Measurements from ENCODE around the gene ENDOG. TPM values are rescaled to one million over a fixed set of nuclear protein-coding genes. Genes with fewer than 3 reads are reported as not detected.

The ENDOG gene
- polyA plus RNA-seq, 1 donor from 2014 or later: 61.5 TPM

GRCh38 chr9:128862401-128862851 lies 44.1 kb downstream of the ENDOG start:
- Histone ChIP-seq H3K36me3 (ENCODE audit: insufficient read depth, low read length) (no peaks in the 10 kb centered on the region), H2AFZ (ENCODE audit: low read depth, low read length) (no peak overlapping the region), H3K9me3 (ENCODE audit: low read length) (no peaks in the 10 kb centered on the region), H3K9me2 (ENCODE audit: insufficient read depth, low read length) (no peaks in the 10 kb centered on the region), H3K79me2 (replicated peaks; ENCODE audit: insufficient read depth, low read length) (no peaks in the 10 kb centered on the region), H3K27ac (ENCODE audit: low read length) (no peak overlapping the region), H3K9ac (ENCODE audit: low read length) (no peak overlapping the region), H3K27me3 (ENCODE audit: insufficient read depth, low read depth, low read length) (no peaks in the 10 kb centered on the region), H3K4me3 (ENCODE audit: low read length) (no peak overlapping the region), H3F3A (ENCODE audit: insufficient read depth, low read length, poor library complexity, severe bottlenecking) (no peaks in the 10 kb centered on the region), H4K20me1 (ENCODE audit: insufficient read depth) (no peaks in the 10 kb centered on the region), H3K4me2 (ENCODE audit: low read length) (no peak overlapping the region)
- no peak for TF ChIP-seq REST (IDR thresholded peaks at IDR 0.05; ENCODE audit: borderline replicate concordance)
- TF ChIP-seq SMC3 (conservative IDR thresholded peaks at IDR 0.05; ENCODE audit: poor library complexity): no peak
- no peak for TF ChIP-seq EZH2 (IDR thresholded peaks at IDR 0.05; ENCODE audit: borderline replicate concordance, insufficient read depth, low read length, poor library complexity, severe bottlenecking)
- no peak for TF ChIP-seq EP300 (conservative IDR thresholded peaks at IDR 0.05; ENCODE audit: poor library complexity, severe bottlenecking)
- TF ChIP-seq TAF1 (IDR thresholded peaks at IDR 0.05; ENCODE audit: low read depth): no peak

GRCh38 chr9:128863647-128864046 lies 45.3 kb downstream of the ENDOG start:
- Histone ChIP-seq H4K20me1 (ENCODE audit: insufficient read depth) (no peaks in the 10 kb centered on the region), H3K9ac (ENCODE audit: low read length) (no peak overlapping the region), H3F3A (ENCODE audit: insufficient read depth, low read length, poor library complexity, severe bottlenecking) (no peaks in the 10 kb centered on the region), H3K9me3 (ENCODE audit: low read length) (no peaks in the 10 kb centered on the region), H3K27ac (ENCODE audit: low read length) (no peak overlapping the region), H3K36me3 (ENCODE audit: insufficient read depth, low read length) (no peaks in the 10 kb centered on the region), H3K79me2 (replicated peaks; ENCODE audit: insufficient read depth, low read length) (no peaks in the 10 kb centered on the region), H3K9me2 (ENCODE audit: insufficient read depth, low read length) (no peaks in the 10 kb centered on the region), H2AFZ (ENCODE audit: low read depth, low read length) (no peak overlapping the region), H3K27me3 (ENCODE audit: insufficient read depth, low read depth, low read length) (no peaks in the 10 kb centered on the region), H3K4me2 (ENCODE audit: low read length) (no peak overlapping the region), H3K4me3 (ENCODE audit: low read length) (no peak overlapping the region)
- TF ChIP-seq CTCF (IDR thresholded peaks at IDR 0.05; ENCODE audit: poor library complexity, severe bottlenecking) (peak; percentile 49), POLR2AphosphoS5 (IDR thresholded peaks at IDR 0.05) (no peak), EZH2 (IDR thresholded peaks at IDR 0.05; ENCODE audit: borderline replicate concordance, insufficient read depth, low read length, poor library complexity, severe bottlenecking) (no peak), MXI1 (conservative IDR thresholded peaks at IDR 0.05; ENCODE audit: poor library complexity, severe bottlenecking) (no peak), RAD21 (conservative IDR thresholded peaks at IDR 0.05) (no peak), EP300 (conservative IDR thresholded peaks at IDR 0.05; ENCODE audit: poor library complexity, severe bottlenecking) (no peak)
